Adipose tissue (tissue), 3 donors: ENCODE measurements around the gene TANK. TPM values are rescaled to one million over a fixed set of nuclear protein-coding genes. Genes with fewer than 3 reads are reported as not detected.

Experiments
- H3K27ac ChIP-seq: one replicate; pipeline ENCODE4 v1.5.1; 2013; ENCODE audit warnings: low read depth, low read length
- WGBS, 3 donors: extraction: QIAGEN DNeasy Blood & Tissue Kit; methylation state at CpG; one replicate each; pipeline ENCODE4 v1.1.7; 2013; 5-methylcytosine and 5-hydroxymethylcytosine counted together
- polyA plus RNA-seq, 3 donors: library from polyadenylated mRNA; stranded (reverse); fragments of 200-250 nt; gene quantifications; one replicate each; pipeline ENCODE4 v1.2.3, GENCODE V29; 2013
- donor health status: healthy with polysubstance abuse.
- donor health status: Bipolar disorder and iron deficiency.
- donor health status: healthy.

TANK gene
- polyA plus RNA-seq, 3 donors, result 14.2 to 58.8 (median 51.5) TPM

DNA sequence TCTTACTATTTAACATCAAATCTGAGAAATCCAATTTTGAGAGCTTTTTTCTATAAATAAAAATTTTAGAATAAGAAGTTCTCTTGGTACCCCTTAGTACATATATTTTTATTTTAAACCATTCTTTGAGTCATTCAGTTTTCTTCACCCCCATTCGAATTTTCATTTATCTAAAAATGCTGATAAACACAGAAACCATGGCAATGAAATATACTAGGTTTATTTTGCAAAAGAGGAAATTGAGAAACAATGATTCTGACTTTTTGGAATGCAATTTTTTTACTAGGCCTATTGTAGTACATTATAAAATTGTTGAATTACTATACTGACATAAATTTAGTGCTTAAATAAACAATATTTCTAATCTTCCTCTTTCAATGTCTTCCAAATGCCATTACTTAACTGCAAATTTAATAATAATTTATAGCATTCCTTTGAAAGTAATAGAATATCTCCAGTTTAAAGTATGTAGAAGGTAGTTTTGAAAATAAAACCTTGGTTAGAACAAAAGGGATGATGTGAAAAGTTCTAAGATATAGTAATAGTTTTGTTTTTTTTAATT, 46.3 kb downstream of the TANK start:
- no peak overlapping the region for H3K27ac ChIP-seq
- 36 to 73% (median 49%) methylated on average over 1 of the region's 1 CpG for WGBS, 3 donors

DNA sequence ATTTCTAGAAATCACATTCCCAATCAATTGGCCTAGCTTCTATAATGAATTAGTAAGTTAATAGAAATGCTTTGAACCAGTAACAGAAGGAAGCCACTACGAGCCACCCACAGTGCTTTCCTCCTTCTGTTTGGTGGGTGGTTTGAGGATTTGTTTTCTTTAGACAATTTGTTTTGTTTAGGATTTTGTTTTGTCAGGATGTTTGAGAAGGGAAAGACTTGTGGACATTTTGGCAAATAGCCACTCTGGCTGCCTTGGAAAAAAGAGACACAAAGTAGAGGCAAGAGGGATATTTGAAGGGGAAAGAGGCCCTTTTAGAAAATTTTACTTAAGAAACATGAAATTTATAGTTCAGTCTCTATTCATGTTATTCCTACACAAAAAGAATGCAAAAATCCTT, 47.7 kb downstream of the TANK start:
- H3K27ac ChIP-seq, result no peak overlapping the region
- 80 to 95% (median 84%) methylated on average over 1 of the region's 1 CpG for WGBS, 3 donors

DNA sequence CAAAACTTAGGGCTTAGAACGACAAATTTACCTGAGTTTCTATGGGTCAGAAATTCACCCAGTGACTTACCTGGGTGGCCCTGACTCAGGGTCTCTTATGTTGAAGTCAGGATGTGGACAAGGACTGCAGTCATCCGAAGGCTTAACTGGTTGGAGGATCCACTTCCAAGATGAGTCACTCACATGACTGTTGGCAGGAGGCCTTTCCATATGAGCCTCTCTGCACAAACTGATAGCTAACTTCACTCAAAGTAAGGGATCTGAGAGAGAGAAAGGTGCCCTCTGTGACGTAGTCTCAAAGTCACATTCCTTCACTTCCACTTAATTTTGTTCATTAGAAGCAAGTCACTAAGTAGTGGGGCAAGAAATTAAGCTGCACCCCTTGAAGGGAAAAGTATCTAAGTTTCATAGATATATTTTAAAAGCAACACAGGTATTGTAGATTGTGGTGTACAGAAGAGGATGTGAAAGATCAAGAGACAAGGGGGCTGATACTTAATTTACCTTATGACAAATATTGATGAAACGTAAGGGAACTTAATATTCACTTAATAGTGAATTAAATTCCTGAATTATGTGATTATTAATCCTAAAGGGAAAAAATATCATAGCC, 48.4 kb downstream of the TANK start:
- 82 to 89% (median 83%) methylated on average over 4 of the region's 4 CpGs for WGBS, 3 donors
- no peak overlapping the region for H3K27ac ChIP-seq

DNA sequence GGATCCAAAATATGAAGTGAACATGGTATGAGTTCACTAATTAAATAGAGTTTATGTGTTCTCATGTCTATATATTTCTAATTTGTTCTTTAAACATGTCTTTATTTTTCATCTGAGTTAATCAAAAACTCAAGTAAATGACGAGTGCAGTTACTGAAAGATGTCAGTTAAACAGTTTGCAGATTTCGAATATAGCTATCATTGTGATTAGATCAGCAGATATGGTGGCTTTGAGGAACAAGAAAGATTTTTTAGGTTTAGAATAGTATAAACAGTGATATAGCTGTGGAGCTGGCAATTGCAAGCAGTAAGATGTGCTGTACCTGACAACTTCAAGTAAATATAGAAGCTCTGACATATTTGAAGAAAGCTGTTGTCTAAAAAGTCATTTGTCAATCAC, 49.7 kb downstream of the TANK start:
- 60 to 91% (median 84%) methylated on average over 2 of the region's 2 CpGs for WGBS, 3 donors
- H3K27ac ChIP-seq, result no peak overlapping the region

DNA sequence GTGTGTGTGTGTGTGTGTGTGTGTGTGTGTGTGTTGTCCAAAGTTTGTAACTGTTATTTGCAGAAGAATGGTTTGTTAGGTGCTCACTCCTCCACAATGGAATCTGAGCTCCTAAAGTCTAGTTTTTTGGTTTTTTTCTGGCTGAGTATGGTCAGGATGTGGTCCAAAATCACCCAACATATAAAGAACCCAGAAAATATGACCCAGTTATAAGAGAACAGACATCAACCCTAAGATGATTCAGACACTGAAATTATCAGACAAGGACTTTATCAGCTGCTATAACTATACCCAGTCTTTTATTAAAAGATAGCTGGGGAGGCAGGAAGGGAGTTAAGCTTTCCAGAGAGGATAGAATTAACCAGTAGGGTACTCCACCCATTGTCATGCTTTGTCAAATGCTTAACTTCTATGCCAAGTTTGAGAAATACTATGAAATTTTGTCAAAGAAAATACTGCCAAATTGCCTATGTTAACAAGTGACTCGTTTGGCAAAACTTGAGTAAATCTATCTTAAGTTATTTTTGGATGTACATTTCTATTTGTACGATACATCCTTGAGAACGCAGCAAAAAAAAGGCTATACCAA, 57.5 kb downstream of the TANK start:
- 76 to 81% (median 78%) methylated on average over 3 of the region's 3 CpGs for WGBS, 3 donors
- no peak overlapping the region for H3K27ac ChIP-seq

DNA sequence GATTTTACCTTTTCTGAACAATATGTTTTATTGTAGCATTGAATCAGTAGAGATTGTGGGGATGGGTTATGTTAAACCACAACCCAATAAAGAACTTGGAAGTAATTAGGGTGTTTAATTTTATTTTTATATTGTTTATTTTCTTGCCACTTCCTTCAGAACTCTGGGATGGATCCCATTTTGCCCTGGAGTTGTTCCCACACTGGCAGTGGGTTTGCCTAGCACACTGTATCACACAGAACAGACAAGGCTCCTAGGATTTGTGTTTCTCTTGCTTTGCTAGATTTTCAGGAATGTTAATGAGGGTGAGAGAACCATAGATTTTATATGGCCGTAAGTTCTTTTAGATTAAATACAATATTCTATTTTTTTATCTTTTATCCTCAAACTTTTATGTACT, 59.0 kb downstream of the TANK start:
- WGBS, 3 donors, result 95 to 100% (median 96%) methylated on average over 1 of the region's 1 CpG

DNA sequence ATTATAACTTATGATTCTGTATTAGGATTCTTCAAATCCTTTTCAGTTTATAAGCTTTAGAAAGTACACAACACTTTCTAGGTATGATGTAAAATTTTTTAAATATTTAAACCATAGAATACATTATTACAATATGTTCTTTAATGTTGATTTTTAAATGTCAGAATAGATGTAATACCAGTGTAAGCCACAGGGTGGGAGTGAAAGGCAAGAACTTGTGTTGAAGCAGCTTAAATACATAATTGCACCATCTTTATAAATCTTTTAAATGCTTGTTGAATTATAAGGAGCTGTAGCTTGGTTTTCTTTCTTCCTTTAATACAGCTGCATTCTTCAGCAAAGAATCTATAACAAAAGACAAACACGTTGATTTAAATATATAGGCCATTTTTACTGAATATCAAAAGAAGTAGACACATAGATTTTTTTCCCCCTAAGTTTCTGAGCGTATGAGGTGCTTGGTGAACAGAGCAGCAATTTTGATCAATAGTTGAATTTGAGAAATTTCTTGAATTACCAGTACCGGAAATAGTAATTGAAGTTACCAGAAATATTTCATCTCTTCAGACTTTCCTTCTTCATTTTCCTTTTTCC, 63.0 kb downstream of the TANK start:
- no peak overlapping the region for H3K27ac ChIP-seq
- WGBS, 3 donors, result 60 to 87% (median 84%) methylated on average over 3 of the region's 3 CpGs

More for the DNA sequence above, 59.0 kb downstream of the TANK start:
- no peak overlapping the region for H3K27ac ChIP-seq

DNA sequence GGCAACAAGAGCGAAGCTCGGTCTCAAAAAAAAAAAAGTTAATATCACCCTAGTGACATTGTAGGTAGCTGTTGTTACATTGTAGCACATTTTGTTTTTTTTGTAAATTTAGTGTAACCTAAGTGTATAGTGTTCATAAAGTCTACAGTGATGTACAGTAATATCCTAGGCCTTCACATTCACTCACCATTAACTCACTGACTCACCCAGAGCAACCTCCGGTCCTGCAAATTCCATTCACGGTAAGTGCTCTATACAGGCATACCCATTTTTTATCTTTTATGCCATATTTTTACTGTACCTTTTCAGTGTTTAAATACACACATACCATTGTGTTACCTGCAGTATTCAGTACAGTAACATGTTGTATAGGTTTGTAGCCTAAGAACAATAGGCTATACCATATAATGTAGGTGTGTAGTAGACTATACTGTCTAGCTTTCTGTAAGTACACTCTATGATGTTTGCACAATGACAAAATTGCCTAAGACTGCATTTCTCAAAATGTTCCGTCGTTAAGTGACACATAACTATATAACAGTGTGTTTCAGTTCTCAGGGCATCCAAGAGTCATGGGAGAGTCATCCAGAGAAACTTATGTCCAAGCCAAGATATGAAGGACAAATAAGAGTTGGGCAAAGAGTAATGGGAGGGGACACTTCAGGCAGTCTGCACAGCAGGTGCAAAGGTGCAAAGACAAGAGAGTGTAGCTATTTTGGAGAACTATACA, 68.4 kb downstream of the TANK start:
- H3K27ac ChIP-seq, result no peak overlapping the region
- 78 to 85% (median 83%) methylated on average over 6 of the region's 6 CpGs for WGBS, 3 donors

DNA sequence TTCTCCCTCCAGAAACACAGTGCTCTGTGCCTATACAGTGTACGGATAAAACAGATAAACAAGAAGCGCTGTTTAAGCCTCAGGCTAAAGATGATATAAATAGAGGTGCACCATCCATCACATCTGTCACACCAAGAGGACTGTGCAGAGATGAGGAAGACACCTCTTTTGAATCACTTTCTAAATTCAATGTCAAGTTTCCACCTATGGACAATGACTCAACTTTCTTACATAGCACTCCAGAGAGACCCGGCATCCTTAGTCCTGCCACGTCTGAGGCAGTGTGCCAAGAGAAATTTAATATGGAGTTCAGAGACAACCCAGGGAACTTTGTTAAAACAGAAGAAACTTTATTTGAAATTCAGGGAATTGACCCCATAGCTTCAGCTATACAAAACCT, 70.7 kb downstream of the TANK start:
- no peak overlapping the region for H3K27ac ChIP-seq
- 85 to 92% (median 90%) methylated on average over 4 of the region's 4 CpGs for WGBS, 3 donors

DNA sequence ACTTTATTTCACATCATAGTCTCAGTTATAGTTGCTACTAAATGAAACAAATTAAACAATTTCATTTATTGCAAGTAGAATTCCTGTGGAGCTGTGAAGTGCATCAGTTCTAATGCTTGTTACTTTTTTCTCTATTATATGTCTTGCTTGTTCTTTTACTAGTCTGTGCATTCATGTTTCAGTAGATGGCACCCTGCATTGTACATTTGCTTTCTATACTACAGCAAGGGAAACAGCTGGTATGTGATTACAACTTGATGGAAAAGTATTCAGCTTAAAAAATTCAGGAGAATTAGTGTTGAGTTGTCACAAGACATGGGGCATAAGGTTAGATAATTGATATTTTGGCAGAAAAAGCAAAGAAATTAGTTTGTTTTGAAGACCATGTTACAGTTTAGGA, 72.3 kb downstream of the TANK start:
- no peak overlapping the region for H3K27ac ChIP-seq

DNA sequence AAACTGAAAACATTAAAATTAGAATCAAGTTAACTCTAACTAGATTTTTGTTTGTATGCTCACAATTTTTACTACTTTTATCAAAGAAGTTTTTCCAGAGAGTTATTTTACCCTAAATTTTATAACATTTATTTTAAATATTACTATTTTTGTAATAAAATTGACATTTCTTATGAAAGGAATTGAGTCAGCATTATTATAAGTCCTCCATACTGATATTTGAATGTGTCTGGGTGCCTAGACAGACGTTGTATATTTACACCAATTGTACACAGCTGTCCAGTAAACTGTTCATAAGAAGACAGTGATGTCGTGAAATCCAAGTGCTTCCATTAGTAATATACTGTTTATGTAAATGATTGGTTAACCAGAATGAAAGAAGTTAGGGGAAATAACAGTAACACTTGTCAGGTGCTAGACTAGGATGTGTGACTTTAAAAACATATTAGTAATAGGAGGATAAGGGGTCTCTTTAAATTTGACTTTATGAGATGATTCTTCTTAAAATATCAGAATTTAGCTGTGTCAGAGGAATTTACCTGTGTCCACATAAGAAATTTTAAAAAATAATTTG, 73.7 kb downstream of the TANK start:
- H3K27ac ChIP-seq, result no peak overlapping the region
- WGBS, 3 donors, result 81 to 88% (median 81%) methylated on average over 2 of the region's 2 CpGs

DNA sequence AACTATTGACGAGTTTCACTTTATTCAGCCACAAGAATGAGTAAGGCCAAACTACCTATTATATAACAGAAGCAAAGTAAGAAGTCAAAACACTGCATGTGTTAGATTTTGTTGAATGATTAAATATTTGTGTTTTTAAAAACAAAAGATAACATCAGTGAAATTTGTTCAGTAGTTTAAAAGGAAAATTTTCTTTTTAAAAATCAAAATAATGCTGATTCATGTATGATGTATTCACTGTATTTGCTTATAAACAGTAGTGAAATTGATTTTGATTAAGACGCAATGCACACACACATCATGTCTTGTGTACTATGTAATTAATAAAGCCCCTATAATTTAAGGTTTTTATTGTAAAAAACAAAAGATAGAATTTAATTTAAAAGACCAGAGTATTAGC, 74.4 kb downstream of the TANK start:
- WGBS, 3 donors, result 56 to 97% (median 88%) methylated on average over 2 of the region's 2 CpGs
- H3K27ac ChIP-seq, result no peak overlapping the region

DNA sequence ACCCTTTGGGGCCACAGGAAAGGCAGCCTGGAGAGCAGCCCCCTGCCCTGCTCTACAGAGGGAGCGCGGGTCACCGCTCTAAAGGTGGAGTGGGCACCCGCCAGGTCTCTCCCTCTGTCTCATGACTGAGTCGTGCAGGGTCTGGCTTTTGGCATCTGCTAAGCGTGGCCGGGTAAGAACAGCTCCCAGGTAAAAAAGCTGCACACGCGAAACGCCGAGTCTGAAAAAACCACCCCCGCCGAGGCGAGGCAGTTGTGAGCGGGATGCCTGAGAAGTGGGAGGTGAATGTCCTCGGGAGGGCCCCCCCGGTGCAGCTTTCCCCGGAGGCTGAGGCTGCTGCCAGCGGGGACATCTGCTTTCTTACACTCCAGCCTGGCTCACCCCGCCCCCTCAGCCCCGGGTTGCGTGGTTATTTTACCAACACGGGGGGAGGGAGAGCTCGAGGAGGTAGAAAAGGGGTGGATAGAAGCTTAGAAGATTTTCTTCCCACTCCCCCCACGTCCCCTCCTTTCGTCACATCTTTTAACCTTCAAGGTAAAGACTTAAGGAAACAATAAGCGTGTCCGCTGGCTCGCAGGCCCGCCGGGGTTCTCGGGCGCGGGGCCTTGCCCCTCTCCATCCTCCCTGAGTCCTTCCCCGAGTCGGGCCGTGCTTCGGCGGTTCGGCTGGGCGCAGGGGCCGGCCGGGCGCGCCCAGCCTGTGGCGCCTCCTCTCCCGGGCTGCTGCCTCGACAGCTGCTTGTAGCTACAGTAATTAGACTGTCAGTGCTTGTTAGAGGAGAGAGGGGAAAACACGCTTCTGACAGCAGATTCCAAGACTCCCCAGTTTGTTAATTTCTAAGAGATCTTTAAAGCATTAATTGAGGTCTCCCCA, 77.4 kb downstream of the TANK start:
- no peak overlapping the region for H3K27ac ChIP-seq
- 7 to 8% (median 8%) methylated on average over 49 of the region's 49 CpGs for WGBS, 3 donors

DNA sequence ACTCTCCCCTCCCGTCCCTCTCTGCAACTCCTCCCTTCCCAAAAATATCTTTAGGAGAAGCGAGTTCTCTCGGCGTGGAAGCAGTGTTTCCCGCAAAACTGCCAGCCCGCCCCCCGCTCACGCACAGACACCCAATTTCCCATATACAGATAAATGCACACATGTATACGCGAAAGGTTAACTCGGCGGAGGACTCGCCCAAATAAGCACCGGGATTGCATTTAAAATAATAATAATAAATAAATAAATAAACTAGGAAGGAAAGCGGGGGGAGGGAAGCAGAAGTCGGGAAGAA, 78.0 kb downstream of the TANK start:
- WGBS, 3 donors, result 0 to 1% (median 1%) methylated on average over 16 of the region's 16 CpGs
- H3K27ac ChIP-seq, result no peak overlapping the region

DNA sequence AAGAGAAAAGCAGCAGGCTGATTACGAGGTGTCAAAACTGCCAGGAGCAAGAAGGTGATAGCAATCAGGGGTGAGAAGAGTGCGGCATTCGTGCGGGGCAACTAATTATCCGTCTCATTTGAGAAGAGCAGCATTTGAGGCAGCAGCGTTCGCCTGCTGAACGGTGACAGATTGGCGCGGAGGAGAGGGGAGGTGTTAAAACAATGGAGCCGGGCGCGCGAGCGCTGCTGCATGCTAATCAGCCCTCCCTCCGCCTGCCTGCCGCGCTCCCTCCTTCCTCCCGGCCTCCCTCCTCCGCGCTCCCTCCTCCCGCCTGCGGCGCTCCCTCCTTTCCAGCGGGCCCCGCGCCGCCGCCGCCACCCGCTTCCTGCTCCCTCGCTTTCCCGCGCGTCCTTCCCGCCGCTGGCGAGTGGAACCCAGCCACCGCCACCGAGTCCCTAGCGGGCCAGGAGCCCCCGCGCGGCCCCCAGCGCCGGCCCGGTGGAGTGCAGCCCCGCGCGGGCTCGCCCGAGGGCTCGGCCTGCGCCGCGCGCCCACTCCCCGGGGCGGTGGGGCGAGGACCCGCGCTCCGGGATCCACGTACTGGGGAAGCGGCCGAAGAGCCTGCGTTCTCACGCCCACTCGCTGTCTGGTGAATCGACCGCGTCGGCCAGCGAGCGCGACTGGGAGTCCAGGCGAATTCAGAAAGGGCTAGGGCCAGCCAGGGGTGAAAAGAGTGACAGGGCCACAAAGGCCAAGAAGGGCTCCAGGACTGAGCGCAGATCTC, 78.5 kb downstream of the TANK start:
- no peak overlapping the region for H3K27ac ChIP-seq
- 2 to 3% (median 3%) methylated on average over 62 to 78 of the region's 78 CpGs for WGBS, 3 donors

DNA sequence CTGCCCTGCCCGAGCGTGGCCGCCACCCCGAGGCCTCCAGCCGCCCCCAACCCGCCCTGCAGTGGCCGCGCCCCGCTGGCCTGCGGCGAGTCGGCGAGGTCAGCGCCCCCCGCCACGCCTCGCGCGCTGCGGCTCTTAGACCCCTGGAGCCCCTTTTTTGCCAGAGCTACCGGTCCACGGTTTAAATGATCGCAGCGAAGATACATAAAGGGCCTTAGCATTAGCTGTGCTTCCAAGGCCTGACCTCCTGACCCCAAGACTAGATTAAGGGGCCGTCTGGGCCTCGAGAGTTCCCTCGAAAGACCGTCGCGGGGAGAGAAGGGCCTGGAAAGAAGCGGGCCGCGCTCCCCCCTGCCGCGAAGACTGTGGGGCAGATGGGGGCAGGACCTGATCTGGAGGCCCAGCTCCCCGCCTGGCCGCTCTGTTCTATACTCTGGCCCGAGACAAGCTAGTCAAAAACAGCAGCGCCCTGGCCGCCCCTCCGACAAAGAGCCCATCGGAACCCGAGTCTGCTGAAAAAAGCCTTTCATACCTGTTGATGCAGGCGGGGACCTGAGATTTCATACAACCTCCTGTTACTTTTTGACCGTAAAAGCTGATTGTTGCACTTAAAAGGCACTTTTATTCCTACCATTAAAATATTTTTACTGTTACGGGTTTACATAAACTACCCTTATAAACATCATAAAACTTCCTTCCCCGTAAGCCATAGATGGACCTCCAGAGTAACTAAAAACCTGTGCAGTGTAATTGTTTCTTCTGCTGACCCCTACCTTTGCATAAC, 79.3 kb downstream of the TANK start:
- no peak overlapping the region for H3K27ac ChIP-seq
- 82 to 89% (median 85%) methylated on average over 46 to 47 of the region's 47 CpGs for WGBS, 3 donors

DNA sequence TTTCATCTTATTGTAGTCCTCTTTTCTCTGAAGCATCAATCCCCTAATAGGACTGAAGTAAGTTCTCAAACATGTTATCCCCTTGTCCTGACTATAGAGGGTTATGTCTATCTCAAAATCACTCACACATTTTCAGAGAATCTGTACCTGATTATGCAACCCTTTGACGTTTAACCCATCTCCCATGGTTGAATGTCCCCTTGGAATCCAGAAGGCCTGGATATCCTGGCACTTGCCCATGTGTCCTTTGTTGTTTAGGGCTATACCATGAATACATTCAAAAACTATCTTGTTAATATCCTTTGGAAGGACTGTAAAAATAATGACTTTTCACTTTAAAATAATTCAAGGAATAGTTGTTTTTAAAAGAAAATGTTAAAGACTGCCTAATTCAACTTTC, 81.7 kb downstream of the TANK start:
- no peak overlapping the region for H3K27ac ChIP-seq
- WGBS, 3 donors, result 43 to 68% (median 46%) methylated on average over 1 of the region's 1 CpG
